Endothelial cell of umbilical vein (primary cell): ENCODE measurements around the gene ZPBP2.
"Not testable (repeated sequence)": the region's sequence is repeated elsewhere in the genome, so short reads cannot be mapped to it uniquely, and the experiment has no call there.

Experiments used
- EZH2 ChIP-seq: IDR thresholded peaks from 2 replicates; pipeline ENCODE4 v1.6.1; 2012; ENCODE audit warnings: borderline replicate concordance, low read depth, mild to moderate bottlenecking, moderate library complexity, low read length, inconsistent platforms; ENCODE audit not compliant: severe bottlenecking
- POLR2A ChIP-seq: IDR thresholded peaks from 2 replicates; pipeline ENCODE4 v1.6.1; 2012; ENCODE audit warnings: low read depth, mild to moderate bottlenecking, control low read depth, low read length
- POLR2AphosphoS5 ChIP-seq: IDR thresholded peaks from 2 replicates; pipeline ENCODE4 v1.6.1; 2012; ENCODE audit warnings: low read depth, mild to moderate bottlenecking, control low read depth, low read length, moderate library complexity; ENCODE audit not compliant: insufficient read depth
- TF ChIP-seq, protein P1 (sequence below), 2 donors: IDR thresholded peaks; 1 replicate in 1 of 2; 2 replicates in 1 of 2; pipeline ENCODE4 v1.5.1; 2011; ENCODE audit warnings: low read length in 2 of 2, mild to moderate bottlenecking in 2 of 2, moderate library complexity in 2 of 2, control low read depth in 1 of 2, inconsistent platforms in 1 of 2, low read depth in 1 of 2; ENCODE audit not compliant: insufficient read depth in 1 of 2; ENCODE audit errors: extremely low read depth in 1 of 2
- TF ChIP-seq, protein P2 (sequence below): IDR thresholded peaks from 2 replicates; pipeline ENCODE4 v1.6.1; 2011; ENCODE audit not compliant: insufficient read depth, insufficient read length

GRCh38 chr17:39855911-39856649, 11.9 kb upstream of the ZPBP2 start:
- TF ChIP-seq, protein P1, sequence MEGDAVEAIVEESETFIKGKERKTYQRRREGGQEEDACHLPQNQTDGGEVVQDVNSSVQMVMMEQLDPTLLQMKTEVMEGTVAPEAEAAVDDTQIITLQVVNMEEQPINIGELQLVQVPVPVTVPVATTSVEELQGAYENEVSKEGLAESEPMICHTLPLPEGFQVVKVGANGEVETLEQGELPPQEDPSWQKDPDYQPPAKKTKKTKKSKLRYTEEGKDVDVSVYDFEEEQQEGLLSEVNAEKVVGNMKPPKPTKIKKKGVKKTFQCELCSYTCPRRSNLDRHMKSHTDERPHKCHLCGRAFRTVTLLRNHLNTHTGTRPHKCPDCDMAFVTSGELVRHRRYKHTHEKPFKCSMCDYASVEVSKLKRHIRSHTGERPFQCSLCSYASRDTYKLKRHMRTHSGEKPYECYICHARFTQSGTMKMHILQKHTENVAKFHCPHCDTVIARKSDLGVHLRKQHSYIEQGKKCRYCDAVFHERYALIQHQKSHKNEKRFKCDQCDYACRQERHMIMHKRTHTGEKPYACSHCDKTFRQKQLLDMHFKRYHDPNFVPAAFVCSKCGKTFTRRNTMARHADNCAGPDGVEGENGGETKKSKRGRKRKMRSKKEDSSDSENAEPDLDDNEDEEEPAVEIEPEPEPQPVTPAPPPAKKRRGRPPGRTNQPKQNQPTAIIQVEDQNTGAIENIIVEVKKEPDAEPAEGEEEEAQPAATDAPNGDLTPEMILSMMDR (IDR thresholded peaks at IDR 0.05; ENCODE audit: extremely low read depth in 1 of 2, insufficient read depth in 1 of 2, low read depth in 1 of 2, low read length in 2 of 2): not testable (repeated sequence)
- TF ChIP-seq POLR2A, EZH2, POLR2AphosphoS5: not testable (repeated sequence)
- TF ChIP-seq, protein P2, sequence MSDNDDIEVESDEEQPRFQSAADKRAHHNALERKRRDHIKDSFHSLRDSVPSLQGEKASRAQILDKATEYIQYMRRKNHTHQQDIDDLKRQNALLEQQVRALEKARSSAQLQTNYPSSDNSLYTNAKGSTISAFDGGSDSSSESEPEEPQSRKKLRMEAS: not testable (repeated sequence)
